ENCODE measurements around the gene FAM114A1.

The FAM114A1 gene

DNA sequence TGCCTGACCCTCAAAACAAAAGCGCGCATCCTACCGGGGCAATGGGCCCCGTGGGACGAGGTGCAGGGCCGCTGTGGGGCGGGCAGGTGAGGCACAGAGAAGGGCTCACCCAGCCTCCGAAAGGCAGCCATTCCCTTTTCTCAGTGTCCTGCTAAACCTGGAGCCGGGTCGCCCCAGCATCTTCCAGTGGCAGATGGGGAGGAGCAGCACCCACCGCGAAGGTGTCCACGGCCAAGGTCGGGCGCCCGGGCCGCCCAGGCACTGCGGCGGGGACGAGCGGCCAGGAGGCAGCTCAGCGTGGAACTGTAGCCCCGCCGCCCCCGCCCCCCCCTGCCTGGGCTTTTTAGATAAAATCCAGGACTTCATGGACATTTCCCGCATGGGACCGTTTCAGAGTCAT lies 43.8 kb upstream of the FAM114A1 start:
- H3K4me3 ChIP-seq (ENCODE audit: low read depth, low read length): no peak overlapping the region
- no peak for DNase-seq (ENCODE audit: low read depth)
- TF ChIP-seq, protein P1, sequence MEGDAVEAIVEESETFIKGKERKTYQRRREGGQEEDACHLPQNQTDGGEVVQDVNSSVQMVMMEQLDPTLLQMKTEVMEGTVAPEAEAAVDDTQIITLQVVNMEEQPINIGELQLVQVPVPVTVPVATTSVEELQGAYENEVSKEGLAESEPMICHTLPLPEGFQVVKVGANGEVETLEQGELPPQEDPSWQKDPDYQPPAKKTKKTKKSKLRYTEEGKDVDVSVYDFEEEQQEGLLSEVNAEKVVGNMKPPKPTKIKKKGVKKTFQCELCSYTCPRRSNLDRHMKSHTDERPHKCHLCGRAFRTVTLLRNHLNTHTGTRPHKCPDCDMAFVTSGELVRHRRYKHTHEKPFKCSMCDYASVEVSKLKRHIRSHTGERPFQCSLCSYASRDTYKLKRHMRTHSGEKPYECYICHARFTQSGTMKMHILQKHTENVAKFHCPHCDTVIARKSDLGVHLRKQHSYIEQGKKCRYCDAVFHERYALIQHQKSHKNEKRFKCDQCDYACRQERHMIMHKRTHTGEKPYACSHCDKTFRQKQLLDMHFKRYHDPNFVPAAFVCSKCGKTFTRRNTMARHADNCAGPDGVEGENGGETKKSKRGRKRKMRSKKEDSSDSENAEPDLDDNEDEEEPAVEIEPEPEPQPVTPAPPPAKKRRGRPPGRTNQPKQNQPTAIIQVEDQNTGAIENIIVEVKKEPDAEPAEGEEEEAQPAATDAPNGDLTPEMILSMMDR (IDR thresholded peaks at IDR 0.05; ENCODE audit: low read depth, low read length): no peak
- TF ChIP-seq, protein P2, sequence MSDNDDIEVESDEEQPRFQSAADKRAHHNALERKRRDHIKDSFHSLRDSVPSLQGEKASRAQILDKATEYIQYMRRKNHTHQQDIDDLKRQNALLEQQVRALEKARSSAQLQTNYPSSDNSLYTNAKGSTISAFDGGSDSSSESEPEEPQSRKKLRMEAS (IDR thresholded peaks at IDR 0.05; ENCODE audit: low read depth, low read length): no peak
- TF ChIP-seq MYC (IDR thresholded peaks at IDR 0.05; ENCODE audit: low read depth, low read length) (no peak), POLR2A (IDR thresholded peaks at IDR 0.05; ENCODE audit: extremely low read depth, insufficient read length) (no peak)

DNA sequence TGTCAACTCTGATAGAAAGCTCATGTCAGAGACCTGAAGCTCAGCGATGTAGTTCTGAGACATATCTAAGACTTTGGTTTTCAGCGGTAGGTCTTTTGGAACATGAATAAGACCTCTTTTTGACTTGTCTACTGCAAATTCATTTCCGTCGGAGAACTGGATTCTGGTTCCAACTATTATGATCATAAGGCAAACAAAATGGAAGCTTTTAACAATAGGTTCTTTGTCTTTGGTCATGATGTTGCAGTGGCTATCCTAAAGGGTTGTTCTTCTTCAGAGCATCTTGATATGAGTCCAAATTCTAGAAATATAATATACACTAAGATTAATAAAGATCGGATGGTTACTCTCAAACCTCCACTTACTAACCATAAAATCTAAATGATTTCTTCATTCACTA lies 38.4 kb upstream of the FAM114A1 start:
- no peak for DNase-seq (ENCODE audit: low read depth)
- TF ChIP-seq, protein P1 (IDR thresholded peaks at IDR 0.05; ENCODE audit: low read depth, low read length): no peak
- TF ChIP-seq POLR2A (IDR thresholded peaks at IDR 0.05; ENCODE audit: extremely low read depth, insufficient read length) (no peak), MYC (IDR thresholded peaks at IDR 0.05; ENCODE audit: low read depth, low read length) (no peak)
- TF ChIP-seq, protein P2 (IDR thresholded peaks at IDR 0.05; ENCODE audit: low read depth, low read length): no peak
- H3K4me3 ChIP-seq (ENCODE audit: low read depth, low read length): no peak overlapping the region

DNA sequence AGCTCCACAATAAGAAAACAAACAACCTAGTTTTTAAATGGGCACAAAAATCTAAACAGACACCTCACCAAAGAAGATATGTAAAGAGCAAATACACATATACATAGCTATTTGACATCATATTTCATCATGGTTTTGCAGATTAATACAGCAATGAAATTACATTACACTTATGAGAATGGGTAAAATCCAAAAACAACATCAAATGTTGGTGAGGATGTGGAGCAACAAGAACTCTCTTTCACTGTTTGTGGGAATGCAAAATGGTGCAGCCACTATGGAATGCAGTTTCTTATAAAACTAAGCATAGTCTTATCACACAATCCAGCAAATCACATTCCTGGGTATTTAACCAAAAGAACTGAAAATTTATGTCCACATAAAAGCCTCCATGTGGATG lies 36.0 kb upstream of the FAM114A1 start:
- no peak for DNase-seq (ENCODE audit: low read depth)
- H3K4me3 ChIP-seq (ENCODE audit: low read depth, low read length): no peak overlapping the region
- TF ChIP-seq MYC (IDR thresholded peaks at IDR 0.05; ENCODE audit: low read depth, low read length) (no peak), POLR2A (IDR thresholded peaks at IDR 0.05; ENCODE audit: extremely low read depth, insufficient read length) (no peak)
- TF ChIP-seq, protein P2 (IDR thresholded peaks at IDR 0.05; ENCODE audit: low read depth, low read length): no peak
- TF ChIP-seq, protein P1 (IDR thresholded peaks at IDR 0.05; ENCODE audit: low read depth, low read length): no peak

DNA sequence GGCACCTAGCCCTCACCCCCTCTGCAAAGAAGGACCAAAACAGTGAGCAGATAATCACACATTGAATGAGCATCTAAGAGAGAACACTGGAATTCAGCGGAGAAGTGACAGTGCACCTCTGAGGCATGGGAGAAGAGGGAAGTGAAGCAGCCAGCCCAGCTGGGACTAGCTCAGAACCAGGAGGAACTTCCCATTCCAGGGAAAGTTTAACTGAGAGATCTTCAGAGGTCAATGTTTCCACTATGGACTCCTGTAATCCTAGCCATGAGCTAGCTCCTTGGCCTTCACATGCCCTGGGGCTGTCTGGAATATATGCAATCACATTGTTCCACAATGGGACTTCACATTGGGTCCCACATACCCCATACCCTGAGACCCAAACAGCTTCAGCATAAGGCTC lies 35.4 kb upstream of the FAM114A1 start:
- TF ChIP-seq, protein P1 (IDR thresholded peaks at IDR 0.05; ENCODE audit: low read depth, low read length): no peak
- no peak overlapping the region for H3K4me3 ChIP-seq (ENCODE audit: low read depth, low read length)
- DNase-seq (ENCODE audit: low read depth): no peak

DNA sequence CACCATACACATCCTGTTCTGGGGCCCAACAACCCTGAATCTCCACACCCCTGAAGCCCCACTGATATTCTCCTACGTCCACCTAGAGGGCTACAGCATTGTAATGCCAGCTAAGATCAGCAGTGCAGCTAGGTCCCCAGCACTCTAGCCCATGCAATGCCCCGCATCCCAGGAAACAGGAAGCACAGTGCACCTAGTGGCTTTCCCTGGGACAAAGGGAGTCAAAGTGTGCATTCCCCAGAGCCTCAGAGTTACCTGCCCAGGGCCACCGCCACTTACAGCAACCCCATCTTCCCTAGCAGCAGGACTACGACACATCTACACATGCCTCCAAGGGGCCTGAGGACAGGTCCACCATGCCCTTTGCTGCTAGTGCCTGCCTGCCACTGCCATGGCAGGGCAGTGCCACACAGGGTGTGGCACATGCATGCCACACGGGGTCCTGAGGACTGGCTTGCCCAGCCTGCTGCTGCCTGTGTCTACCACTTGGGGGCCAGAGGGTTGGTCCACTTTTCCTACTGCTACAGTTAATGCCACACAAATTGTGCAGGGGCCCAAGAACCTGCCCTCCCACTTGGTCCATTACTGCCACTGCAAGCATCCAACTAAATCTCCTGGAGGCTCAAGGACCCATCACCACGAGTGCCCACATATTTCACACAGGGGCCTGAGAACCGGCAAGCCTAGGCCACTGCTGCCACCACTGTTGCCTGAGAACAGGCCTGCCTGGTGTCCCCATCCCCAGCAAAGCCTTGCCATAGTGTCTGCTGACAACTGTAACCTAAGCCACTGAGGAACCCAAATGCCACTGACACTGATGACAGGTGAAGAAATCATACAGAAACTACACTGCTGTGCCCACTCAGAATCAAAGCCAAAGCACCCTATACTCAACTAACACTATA lies 34.7 kb upstream of the FAM114A1 start:
- TF ChIP-seq, protein P1 (IDR thresholded peaks at IDR 0.05; ENCODE audit: low read depth, low read length): peak; percentile 11
- no peak for TF ChIP-seq MYC (IDR thresholded peaks at IDR 0.05; ENCODE audit: low read depth, low read length)
- no peak overlapping the region for H3K4me3 ChIP-seq (ENCODE audit: low read depth, low read length)
- DNase-seq (ENCODE audit: low read depth): no peak

DNA sequence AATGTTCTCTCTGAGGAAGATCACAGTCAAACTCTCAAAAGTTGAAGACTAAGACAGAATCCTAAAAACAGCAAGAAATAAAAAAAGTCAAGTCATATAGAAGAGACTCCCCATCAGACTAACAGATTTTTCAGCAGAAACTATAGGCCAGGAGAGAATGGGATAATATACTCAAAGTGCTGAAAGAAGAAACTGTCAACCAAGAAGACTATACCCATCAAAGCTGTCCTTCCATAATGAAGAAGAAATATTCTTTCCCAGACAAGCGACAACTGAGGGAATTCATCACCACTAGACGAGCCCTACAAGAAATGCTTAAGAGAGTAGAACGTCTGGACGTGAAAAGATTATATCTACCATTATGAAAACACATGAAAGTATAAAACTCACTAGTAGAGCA lies 33.0 kb upstream of the FAM114A1 start:
- H3K4me3 ChIP-seq (ENCODE audit: low read depth, low read length): no peak overlapping the region
- TF ChIP-seq, protein P2 (IDR thresholded peaks at IDR 0.05; ENCODE audit: low read depth, low read length): no peak
- TF ChIP-seq, protein P1 (IDR thresholded peaks at IDR 0.05; ENCODE audit: low read depth, low read length): no peak
- TF ChIP-seq MYC (IDR thresholded peaks at IDR 0.05; ENCODE audit: low read depth, low read length) (no peak), POLR2A (IDR thresholded peaks at IDR 0.05; ENCODE audit: extremely low read depth, insufficient read length) (no peak)
- no peak for DNase-seq (ENCODE audit: low read depth)
